HG02571 (cell line): ENCODE data around the gene DEPP1.

ENCODE experiments used
- ATAC-seq: cut with Tn5 transposase; IDR thresholded peaks from one replicate; pipeline ENCODE4 v1.9.1; 2021; ENCODE audit warnings: mild to moderate bottlenecking, moderate library complexity; ENCODE audit not compliant: unreplicated experiment

Gene DEPP1

DNA sequence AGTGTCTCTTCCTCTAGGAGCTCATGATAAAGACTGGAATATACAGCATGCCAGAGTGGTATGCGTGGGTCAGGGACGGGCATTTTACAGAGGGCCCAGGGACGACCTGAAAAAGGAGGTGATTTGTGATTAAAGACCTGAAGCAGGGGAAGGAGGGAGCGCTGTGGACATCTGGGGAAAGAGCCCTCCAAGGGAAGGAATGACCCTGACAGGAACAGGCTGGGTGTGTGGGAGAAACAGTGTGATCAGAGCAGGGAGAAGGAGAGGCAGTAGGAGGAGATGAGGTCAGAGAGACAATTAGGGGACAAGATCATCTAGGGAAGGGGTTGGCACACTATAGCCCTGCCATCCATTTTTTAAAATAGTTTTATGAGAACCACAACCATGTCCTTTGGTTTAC, 22.4 kb downstream of the DEPP1 start:
- no peak for ATAC-seq

DNA sequence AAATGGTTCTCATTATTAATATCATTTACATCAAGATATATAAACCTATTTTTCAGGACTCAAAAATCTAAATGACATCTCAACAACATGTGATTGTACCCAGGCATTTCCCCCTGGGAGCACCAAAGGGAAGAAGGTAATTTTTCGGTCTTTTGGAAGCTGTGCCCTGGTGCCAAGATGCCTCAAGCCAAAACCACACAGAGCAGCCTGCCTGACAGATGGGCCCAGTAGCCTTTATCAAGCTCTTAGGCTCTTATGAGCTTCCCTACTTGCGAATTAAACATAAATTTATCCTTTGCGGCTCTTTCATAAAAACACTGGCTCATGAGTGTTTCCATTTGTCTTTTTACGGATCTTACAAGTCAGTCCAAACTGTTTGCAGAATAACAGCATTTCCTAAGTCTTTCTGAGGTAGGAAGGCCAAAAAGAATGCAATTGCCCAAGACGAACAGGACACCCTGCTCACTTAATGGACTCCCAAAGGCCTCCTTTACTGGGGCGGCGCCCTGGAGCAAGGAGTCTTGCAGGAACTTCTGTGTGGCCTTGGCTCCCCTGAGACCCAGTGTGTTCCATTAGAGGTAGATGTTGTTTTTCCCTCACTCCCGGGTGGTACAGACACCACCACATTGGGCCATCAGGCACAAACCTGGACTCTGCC, 23.1 kb downstream of the DEPP1 start:
- ATAC-seq: no peak

DNA sequence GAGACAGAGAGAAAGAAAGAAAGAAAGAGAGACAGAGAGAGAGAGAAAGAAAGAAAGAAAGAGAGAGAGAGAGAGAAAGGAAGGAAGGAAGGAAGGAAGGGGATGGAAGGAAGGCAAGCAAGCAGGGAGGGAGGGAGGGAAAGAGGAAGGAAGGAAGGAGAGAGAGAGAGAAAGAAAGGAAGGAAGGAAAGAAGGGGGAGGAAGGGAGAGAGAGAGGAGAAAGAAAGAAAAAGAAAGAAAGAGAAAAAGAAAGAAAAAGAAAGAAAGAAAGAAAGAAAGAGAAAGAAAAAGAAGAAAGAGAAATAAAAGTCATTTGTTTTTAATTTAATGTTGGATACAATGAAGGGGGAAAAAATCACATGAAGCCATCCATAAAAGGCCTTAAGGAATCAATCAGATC, 23.6 kb downstream of the DEPP1 start:
- ATAC-seq: no peak

DNA sequence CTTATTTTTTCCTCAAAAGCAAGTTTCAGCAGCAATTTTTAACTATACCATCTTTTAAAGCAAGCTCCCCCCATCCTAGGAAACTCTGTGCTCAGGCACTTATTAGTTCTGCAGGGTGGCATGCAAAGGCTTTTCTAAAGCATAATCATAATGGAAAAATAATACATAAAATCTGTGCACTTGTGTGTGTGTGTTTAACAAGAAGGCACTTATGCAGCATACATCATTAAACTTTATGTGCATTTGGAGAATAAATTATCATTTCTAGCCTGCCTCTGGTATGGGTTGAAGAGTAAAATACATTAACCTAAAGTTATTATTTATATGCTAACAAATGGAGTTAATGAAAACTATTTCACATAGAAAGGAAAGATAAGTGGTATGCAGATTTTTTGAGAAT, 24.6 kb downstream of the DEPP1 start:
- ATAC-seq: no peak

DNA sequence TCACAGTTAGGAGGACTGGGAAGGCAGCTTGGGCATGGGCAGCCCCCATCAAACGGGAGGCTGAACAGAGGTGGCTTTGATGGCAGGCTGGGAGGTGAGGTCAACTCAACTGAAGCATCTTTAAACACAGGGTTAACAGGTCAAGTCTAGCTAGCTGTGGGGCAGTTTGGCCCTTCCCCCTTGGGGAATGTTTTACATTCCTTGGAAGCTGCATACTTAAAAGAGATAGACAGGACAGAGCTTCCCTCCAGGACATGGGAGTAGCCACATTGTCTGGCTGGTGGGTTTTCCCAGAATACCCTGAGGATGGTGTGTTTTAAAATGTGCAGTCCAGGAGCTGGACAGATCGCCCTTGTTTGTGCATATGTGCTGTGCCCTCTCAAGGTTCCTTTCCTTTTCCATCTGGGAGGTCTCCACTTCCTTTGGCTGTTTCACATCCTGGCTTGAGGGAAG, 25.8 kb downstream of the DEPP1 start:
- ATAC-seq: no peak

DNA sequence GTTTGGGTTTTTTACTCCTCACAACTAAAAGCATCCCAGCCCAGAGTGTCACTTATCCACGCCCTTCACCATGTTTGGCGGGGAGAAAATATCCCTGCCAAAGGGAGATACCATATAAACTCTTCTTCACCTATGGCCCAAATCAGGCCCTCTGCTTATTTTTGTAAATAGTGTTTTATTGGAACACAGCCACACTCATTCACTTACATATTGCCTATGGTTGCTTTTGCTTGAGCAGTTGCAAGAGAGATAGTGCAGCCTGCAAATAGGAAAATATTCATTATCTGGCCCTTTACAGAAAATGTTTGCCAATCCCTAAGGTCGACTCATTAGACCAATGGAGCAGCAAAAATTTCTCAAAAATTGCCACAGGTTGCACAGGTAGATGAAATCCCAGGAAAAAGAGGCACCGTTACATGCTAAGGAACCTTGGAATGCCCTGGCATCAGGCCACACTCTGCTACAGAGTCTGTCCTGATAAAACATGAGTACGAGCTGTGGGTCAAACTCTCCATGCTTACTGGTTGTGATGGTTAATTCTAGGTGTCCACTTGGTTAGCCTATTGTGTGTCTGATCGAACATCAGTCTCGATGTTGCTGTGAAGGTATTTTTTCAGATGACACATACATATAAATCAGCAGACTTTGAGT, 26.9 kb downstream of the DEPP1 start:
- no peak for ATAC-seq

DNA sequence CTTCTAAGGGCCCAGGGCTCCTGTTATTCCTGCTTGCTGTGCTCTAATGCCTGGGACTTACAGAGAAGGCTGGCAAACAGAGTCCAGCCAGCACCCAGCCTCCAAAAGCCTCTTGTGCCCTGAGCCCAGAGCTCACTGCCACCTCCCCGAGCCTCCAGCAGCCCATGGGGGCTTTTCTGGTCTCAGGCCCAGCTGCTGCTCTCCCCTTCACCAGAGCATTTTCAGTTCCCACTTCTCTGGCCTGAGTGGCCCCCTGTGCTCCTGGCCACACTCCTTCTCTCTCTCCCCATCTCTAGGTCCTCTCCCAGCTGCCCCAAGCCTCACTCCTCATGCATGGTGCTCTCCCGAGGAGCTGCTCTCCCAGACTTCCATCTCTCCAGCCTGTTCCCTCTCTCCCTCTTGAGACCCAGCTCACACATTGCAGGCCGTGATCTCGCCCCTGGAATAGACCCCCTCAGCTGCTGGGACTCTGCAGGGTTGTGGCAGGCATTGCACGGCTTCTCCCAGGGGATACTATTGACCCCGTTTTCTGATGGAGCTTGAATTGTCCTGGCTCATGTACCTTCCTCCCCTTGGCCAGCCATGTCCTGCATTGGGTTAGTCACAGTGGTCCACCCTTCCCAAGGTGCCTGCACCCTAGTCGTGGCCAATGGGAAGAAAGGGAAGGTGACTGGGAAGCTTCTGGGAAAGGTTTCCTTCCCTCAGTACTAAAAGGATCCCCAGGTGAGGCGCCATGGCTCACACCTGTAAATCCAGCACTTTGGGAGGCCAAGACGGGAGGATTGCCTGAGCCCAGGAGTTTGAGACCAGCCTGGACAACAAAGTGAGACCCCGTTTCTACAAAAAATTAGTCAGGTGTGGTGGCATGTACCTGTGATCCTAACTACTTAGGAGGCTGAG, 28.0 kb downstream of the DEPP1 start:
- no peak for ATAC-seq

DNA sequence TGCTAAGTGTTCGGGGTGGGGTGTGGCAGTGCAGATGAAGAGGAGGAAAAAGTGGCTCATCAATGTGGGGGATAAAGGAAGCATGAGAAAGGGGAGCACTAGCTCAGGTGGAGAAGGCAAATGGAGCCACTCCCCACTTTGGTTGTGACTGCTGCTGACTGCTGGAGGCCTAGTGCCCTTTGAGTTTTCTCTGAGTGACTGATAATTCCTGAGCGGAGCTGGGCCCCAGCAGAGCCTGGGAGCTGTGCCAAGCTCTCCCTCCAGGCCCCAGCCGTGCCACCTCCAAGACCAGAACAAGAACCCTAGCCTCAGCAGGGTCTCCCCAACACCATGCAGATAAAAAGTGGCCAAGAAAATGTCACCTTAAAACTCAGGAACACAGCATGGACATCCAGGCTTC, 28.7 kb downstream of the DEPP1 start:
- ATAC-seq: no peak

DNA sequence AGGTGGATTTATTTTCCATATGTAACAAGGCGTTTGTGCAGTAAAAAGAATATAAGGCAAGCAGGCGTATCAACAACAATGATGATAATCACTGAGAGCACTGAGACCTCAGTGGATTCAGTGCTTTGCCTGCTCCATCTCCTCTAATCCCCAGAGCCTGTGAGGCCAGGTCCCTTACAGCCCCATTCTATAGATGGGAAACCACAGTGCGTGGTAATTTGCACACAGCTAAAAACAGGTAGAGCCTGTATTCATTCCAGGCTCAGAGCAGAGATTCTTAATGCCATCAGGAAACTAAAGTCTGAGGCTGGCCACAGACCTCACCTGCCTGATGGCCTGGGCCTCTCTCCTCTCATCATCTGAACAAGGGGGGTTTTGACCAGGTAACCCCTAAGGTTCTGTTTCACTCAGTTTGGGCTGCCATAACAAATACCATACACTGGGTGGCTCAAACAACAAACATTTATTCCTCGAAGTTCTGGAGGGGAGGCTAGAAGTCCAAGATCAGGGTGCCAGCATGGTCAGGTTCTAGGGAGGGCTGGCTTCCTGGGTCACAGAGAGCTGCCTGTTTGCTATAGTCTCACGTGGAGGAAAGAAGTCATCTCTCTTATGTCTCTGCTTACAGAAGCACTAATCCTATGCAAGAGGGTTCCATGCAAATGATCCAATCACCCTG, 29.3 kb downstream of the DEPP1 start:
- no peak for ATAC-seq

DNA sequence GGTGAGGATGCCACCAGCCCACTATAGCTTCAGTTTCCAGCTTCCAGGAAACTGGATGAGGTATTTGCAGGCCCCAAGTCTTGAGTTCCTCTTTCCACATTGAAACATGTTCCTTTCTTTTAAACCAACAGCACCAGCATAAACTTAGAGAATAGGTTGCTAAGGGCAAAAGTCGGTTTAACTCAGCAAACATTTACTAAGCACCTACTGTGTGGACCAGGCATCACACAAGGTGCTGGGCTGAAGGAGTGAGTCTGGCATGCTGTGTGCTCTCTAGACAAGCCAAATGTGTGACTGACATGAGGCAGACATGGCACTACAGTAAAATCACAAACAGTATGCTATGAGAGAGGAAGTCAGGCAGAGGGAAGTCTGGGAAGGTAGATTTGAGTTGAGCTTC, 30.0 kb downstream of the DEPP1 start:
- ATAC-seq: no peak

DNA sequence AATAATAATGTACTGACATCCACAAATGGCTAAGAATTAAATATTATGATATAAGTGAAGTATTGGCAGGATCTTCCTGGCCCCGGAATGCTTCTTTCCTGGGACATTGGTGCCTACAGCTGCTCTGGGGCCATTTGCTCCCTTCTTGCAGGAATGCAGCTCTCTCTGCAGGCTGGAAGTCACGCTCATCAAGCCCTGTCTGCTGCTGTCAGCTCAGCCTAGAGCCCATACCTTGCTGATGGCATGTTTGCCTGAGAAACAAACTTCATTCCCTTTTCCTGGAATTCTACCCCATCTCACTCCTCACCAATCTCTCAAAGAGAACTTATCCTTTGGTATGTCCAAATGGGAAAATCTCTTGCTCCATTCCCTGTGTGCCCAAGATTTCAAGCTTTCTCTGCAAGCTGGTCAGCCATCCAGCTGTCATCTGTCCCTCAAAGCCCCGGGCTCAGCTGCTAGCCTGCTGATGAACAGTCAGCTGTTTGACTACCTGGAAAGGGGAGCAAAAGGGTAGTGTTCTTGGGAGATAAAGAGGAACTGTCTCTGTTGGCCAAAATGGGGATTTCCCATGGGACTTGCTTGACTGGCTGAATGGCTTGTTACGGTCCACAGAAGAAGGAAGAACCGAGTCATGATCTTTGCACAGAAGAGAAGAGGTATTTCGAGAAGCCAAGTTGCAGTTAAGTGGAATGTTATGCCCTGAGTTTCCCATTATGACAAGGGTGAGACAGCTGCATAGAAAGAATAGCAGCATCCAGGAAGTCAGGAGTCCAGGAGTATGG, 31.0 kb downstream of the DEPP1 start:
- peak; percentile 53 for ATAC-seq

DNA sequence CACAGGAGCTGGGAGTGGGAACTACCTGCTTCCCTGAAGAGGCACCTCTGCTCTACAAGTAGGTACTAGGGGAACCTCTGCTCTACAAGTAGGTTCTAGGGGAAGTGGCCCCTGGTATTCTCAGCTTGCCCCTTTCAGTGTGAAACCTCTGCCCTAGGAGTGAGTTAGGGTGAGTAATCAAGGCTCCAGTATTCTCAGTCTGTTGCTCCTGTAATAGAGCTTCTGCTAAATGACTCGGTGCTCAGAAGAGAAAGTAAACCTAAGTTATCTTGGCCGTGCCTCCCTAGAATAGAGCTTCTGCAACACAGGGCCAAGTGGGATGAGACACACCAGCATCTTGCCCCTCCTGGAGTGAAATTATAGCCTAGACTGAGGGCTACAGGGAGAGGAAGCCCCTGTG, 32.4 kb downstream of the DEPP1 start:
- peak; percentile 50 for ATAC-seq

DNA sequence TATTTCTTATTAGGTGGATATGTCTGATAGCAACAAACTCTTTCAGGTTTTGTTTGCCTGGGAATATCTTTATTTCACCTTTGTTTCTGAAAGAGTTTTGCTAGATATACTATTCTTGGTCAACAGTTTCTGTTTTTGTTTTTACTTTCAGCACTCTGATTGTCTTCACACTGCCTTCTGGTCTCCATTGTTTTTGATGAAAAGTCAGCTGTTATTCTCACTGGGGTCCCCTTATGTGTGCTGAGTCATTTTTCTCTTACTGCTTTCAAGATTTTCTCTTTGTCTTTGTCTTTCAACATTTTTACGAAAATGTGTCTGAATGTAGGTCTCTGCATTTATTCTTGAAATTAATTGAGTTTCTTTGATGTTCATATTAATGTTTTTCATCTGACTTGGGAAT, 34.3 kb downstream of the DEPP1 start:
- no peak for ATAC-seq

DNA sequence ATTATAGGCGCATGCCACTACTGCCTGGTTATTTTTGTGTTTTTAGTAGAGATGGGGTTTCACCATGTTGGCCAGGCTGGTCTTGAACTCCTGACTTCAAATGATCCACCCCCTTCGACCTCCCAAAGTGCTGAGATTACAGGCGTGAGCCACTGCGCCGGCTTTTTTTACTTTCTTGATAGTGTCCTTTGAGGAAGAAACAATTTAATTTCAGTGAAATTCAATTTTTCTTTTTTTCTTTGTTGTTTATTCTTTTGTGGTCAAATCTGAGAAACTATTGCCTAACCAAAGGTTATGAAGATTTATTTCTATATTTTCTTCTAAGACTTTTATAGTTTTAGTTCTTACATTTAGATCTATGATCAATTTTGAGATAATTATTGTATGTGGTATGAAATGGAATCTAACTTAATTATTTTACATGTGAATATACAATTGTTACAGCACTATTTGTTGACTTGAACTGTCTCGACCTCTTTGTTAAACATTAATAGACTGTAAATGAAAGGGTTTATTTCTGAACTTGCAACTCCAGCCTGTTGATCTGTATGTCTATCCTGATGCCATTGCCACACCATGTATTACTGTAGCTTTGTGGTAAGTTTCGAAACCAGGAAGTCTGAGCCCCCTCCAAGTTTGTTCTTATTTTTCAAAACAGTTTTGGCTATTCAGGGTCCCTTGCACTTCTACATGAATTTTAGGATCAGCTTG, 38.8 kb downstream of the DEPP1 start:
- no peak for ATAC-seq

DNA sequence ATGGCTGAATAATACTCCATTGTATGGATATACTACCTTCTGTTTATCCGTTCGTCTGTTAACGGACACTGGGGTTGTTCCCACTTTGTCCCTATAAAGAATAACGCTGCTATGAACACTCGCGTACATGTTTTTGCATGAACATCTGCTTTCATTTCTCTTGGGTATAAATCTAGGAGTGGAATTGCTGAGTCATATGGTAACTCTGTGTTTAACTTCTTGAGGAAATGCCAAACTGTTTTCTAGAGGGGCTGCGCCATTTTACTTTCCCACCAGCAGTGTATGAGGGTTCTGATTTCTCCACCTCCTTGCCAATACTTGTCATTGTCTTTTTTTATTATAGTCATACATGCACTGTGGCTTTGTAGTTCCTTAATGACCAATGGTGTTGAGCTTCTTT, 39.7 kb downstream of the DEPP1 start:
- no peak for ATAC-seq

DNA sequence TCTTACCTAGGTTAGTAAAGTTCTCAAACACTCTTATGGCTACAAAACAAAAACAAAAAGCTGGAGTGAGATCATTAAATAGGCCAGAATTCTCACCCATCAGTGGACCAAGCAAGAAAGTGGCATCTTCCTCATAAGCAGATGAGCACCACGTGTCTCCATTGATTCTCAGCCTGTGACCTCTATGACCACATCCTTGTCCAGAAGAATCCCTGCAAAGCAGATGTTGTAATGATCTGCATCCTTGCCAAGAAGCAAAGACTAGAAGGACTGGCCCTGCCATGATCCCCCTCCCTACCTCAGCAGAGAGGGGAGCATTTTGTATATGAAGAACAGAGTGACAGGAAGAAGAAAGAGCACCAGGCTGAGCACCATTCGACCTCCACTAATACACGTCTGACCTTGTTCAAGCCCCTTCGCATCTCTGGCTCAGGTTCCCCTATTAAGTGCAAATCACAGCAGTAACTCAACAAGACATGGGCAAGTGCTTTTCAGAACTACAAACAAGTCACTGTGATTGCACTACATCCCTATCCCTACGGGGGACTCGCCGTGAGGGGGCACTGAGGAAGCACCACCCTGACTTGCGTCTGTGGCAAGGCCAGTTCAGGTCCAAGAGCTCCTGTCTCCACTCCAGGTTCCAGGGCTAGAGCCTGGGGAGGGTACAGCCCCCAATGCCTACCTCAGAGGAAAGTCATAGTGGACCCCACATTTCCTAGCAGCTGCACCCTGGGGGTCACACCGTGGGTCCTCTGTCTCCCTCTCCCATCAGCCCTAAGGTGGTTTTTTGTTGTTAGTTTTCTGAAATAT, 41.2 kb downstream of the DEPP1 start:
- no peak for ATAC-seq

DNA sequence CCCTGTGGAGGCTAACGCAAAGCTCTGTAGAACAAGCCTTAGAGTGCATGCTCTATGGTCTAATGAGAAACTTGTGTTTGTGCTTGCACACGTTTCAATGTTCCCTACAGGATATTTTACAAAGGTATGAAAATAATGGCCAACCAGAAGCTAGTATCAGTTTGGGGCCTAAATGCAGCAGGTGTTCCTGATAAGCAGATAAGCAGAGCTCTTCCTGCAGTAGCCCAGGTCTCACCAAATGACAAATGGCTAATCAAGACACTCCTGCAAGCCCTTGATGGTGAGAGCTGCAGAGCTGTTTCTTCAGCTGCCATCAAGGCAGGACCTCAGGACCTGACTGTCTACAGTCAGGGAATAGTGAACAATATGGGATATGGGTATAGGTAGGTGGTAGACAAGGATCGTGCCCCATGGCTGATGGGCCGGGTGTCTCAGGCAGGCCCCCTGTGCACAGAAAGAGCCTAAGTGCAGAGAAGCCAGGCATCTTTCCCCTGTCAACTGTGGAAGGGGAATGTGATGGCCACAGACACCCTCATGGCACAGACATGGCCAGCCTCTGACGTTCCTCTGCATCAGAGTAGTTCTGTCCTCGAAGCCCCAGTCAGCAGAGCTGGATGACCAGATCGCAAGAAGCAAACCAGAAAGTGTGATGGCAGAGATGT, 42.2 kb downstream of the DEPP1 start:
- no peak for ATAC-seq

DNA sequence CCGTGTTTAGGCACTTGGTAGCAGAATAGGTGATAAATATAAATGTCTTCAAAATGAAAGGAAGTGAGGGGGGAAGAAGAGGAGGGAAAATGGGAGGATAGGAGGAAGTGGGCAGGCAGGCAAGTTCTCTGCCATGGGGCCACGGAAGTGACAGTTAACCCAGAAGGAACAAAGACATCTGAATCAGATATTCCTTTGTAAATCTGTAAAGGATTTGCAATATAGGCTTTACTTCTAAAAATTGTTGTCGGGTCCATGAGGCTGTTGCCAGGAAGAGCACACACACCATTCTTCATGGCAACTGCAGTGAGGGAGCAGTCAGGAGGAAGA, 42.7 kb downstream of the DEPP1 start:
- ATAC-seq: no peak
